Activated T-cell treated with anti-CD3 and anti-CD28 coated beads, Interleukin-2, amount 50 U/mL, for 72 hours (primary cell): ENCODE data around the gene EIF4A3. TPM values are rescaled to one million over a fixed set of nuclear protein-coding genes. Genes with fewer than 3 reads are reported as not detected.
A peak's percentile ranks its signal among the peaks of the same experiment; 100 is the strongest.

Source experiments
- ATAC-seq, 2 donors: fragments of 150-1000 bp; cut with Tn5 transposase; replicated peaks in 1 of 2; 2 replicates each; pipeline ENCODE4 v1.10.0; 2021; ENCODE audit warnings: moderate library complexity in 2 of 2, mild to moderate bottlenecking in 1 of 2
- DNase-seq, 2 donors: peaks; one replicate each; pipeline ENCODE4 v3.0.0; 2021 to 2022; ENCODE audit warnings: mixed read lengths in 1 of 2
- H3K27ac Mint-ChIP-seq: one replicate; pipeline ENCODE4 v1.8.0; 2022; ENCODE audit warnings: mild to moderate bottlenecking, moderate library complexity, mixed read lengths
- H3K27me3 Mint-ChIP-seq: one replicate; pipeline ENCODE4 v1.8.0; 2022; ENCODE audit warnings: low read depth, mixed read lengths
- H3K36me3 Mint-ChIP-seq, 2 donors: one replicate each; pipeline ENCODE4 v1.8.0; 2022; ENCODE audit warnings: mixed read lengths in 2 of 2, mild to moderate bottlenecking in 1 of 2; ENCODE audit not compliant: insufficient read depth in 2 of 2
- H3K4me1 Mint-ChIP-seq: one replicate; pipeline ENCODE4 v1.8.0; 2022; ENCODE audit warnings: low read depth, mixed read lengths
- H3K4me3 Mint-ChIP-seq, 2 donors: one replicate each; pipeline ENCODE4 v1.8.0; 2022; ENCODE audit warnings: mild to moderate bottlenecking in 2 of 2, mixed read lengths in 2 of 2, moderate library complexity in 2 of 2
- H3K9me3 Mint-ChIP-seq, 2 donors: one replicate each; pipeline ENCODE4 v1.8.0; 2022; ENCODE audit warnings: mixed read lengths in 2 of 2
- total RNA-seq, 2 donors: library from RNA; stranded (reverse); gene quantifications; one replicate each; pipeline ENCODE4 v1.2.3, GENCODE V29; 2022

The EIF4A3 gene
- total RNA-seq, 2 donors from 2014 or later, result 91.8 to 104 TPM

DNA sequence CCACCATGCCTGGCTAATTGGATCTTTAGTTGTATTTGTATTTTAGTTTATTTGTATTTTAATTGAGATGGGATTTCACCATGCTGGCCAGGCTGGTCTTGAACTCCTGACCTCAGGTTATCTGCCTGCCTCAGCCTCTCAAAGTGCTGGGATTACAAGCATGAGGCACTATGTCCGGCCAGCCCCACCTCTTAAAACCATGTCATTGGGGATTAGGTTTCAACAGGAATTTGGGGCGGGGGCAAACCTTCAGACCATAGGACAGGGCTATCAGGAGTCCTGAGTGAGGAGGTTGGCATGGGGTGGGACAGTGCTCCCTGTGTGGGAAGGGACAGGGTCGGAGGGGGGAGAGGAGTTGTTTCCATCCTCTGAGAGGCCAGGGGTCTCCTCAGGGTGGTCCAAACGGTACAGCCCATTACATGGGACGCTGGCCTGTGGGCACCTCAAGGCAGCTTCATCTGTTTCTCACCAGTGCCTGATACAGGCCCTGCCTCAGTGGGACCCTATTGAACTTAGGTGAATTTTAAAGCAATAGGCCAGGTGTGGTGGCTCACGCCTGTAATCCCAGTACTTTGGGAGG is 23.9 kb downstream of the EIF4A3 start:
- ATAC-seq (no peak), DNase-seq (no peak)
- no peaks in the 10 kb centered on the region for H3K4me1 Mint-ChIP-seq
- H3K4me3 Mint-ChIP-seq, result no peak overlapping the region
- H3K36me3 Mint-ChIP-seq, result no peaks in the 10 kb centered on the region
- no peaks in the 10 kb centered on the region for H3K9me3 Mint-ChIP-seq
- no peak overlapping the region for H3K27ac Mint-ChIP-seq
- H3K27me3 Mint-ChIP-seq, result no peaks in the 10 kb centered on the region

- no peak for DNase-seq
- Mint-ChIP-seq H3K36me3 (no peaks in the 10 kb centered on the region), H3K27ac (no peak overlapping the region), H3K9me3 (no peaks in the 10 kb centered on the region), H3K4me1 (no peaks in the 10 kb centered on the region), H3K4me3 (no peak overlapping the region), H3K27me3 (no peaks in the 10 kb centered on the region)
- ATAC-seq, result no peak
Observed at GRCh38 chr17:80122026-80122575, 24.8 kb downstream of the EIF4A3 start.

- H3K36me3 Mint-ChIP-seq, result peaks cover 3% of the 10 kb centered on the region in 2 donors
- no peak overlapping the region for H3K27ac Mint-ChIP-seq
- DNase-seq (no peak), ATAC-seq (no peak)
- no peaks in the 10 kb centered on the region for H3K27me3 Mint-ChIP-seq
- H3K4me1 Mint-ChIP-seq, result no peaks in the 10 kb centered on the region
- H3K9me3 Mint-ChIP-seq, result peaks cover 0 to 2% of the 10 kb centered on the region in 2 donors
- no peak overlapping the region for H3K4me3 Mint-ChIP-seq
Observed at GRCh38 chr17:80119839-80120238, 27.1 kb downstream of the EIF4A3 start.

DNA sequence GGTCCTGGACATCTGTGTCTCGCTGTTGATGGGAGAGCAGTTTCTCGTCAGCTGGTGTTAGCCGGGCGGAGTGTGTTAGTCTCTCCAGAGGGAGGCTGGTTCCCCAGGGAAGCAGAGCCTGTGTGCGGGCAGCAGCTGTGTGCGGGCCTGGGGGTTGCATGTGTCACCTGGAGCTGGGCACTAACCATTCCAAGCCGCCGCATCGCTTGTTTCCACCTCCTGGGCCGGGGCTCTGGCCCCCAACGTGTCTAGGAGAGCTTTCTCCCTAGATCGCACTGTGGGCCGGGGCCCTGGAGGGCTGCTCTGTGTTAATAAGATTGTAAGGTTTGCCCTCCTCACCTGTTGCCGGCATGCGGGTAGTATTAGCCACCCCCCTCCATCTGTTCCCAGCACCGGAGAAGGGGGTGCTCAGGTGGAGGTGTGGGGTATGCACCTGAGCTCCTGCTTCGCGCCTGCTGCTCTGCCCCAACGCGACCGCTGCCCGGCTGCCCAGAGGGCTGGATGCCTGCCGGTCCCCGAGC is 27.6 kb downstream of the EIF4A3 start:
- no peaks in the 10 kb centered on the region for H3K27me3 Mint-ChIP-seq
- peaks cover 3% of the 10 kb centered on the region in 2 donors for H3K36me3 Mint-ChIP-seq
- DNase-seq (no peak), ATAC-seq (no peak)
- H3K27ac Mint-ChIP-seq, result no peak overlapping the region
- H3K4me3 Mint-ChIP-seq, result no peak overlapping the region
- H3K4me1 Mint-ChIP-seq, result no peaks in the 10 kb centered on the region
- peaks cover 0 to 2% of the 10 kb centered on the region in 2 donors for H3K9me3 Mint-ChIP-seq

DNA sequence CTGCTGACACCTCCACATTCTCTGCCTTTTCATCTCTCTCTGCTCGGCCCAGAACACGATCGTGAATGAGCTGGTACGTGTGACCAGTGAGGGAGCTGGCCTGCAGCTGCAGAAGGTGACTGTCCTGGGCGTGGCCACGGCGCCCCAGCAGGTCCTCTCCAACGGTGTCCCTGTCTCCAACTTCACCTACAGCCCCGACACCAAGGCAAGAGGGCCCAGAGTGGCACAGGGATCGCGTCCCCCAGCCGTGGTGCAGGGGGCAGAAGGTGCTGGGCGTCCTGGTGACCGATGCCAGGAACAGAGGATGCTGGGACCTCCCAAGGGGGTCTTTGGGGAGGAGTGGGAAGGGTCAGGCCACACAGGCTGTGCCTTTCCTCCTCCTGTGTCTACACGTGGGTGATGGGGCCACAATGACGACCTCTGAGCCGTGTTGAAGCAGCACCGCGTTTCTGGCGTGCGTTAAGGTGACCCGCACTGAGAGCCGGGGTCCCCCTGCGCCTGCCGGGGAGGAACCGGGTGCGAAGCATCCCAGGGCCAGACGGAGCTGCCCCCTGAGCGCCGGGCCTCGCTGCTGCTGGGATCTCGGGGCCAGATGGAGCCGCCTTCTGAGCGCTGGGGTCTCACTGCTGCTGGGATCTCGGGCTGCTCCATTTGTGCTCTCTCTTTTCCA is 28.2 kb downstream of the EIF4A3 start:
- H3K4me3 Mint-ChIP-seq, result no peak overlapping the region
- no peaks in the 10 kb centered on the region for H3K4me1 Mint-ChIP-seq
- DNase-seq (no peak), ATAC-seq (no peak)
- H3K36me3 Mint-ChIP-seq, result peaks cover 3 to 4% of the 10 kb centered on the region in 2 donors
- H3K27me3 Mint-ChIP-seq, result no peaks in the 10 kb centered on the region
- no peak overlapping the region for H3K27ac Mint-ChIP-seq
- H3K9me3 Mint-ChIP-seq, result peaks cover 0 to 2% of the 10 kb centered on the region in 2 donors

DNA sequence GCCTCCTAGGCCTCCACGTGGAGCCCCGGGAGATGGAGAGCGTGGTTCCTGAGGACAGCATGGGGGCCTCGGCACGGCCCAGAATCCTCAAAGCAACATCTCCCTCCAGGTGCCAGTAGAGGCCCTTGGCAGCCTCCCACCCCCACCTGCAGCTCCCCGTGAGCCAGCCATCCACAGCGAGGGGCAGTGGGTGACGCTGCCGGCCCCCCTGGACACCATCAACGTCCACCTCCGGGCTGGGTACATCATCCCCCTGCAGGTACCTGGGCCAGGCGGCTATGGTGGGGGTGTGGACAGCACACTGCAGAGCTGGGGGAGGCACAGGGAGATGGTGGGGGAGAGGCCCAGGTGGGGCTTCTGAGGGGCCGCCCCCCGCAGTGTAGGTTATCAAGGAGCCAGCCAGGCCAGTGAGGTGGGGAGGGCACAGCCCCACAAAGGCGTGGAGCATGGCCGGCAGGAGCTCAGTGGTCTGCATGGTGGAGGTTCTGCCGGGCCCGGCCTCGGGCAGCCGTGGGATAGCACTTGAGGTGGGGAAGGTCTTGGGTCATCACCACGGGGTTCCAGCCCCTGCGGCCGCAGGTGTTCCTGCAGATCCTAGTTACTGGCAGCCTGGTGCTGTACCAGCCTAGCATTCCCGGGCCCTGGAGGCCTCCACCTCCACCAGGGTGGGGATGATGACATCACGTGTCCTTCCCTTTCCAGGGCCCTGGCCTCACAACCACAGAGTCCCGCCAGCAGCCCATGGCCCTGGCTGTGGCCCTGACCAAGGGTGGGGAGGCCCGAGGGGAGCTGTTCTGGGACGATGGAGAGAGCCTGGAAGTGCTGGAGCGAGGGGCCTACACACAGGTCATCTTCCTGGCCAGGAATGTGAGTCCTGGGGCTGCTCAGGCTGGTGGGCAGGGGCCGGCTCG is 29.2 kb downstream of the EIF4A3 start:
- DNase-seq (no peak), ATAC-seq (no peak)
- Mint-ChIP-seq H3K36me3 (peaks cover 3 to 4% of the 10 kb centered on the region in 2 donors), H3K27me3 (no peaks in the 10 kb centered on the region), H3K4me1 (no peaks in the 10 kb centered on the region), H3K4me3 (no peak overlapping the region), H3K27ac (no peak overlapping the region), H3K9me3 (peaks cover 0 to 2% of the 10 kb centered on the region in 2 donors)

- H3K9me3 Mint-ChIP-seq, result peaks cover 0 to 2% of the 10 kb centered on the region in 2 donors
Observed at GRCh38 chr17:80116921-80117380, 30.0 kb downstream of the EIF4A3 start.

DNA sequence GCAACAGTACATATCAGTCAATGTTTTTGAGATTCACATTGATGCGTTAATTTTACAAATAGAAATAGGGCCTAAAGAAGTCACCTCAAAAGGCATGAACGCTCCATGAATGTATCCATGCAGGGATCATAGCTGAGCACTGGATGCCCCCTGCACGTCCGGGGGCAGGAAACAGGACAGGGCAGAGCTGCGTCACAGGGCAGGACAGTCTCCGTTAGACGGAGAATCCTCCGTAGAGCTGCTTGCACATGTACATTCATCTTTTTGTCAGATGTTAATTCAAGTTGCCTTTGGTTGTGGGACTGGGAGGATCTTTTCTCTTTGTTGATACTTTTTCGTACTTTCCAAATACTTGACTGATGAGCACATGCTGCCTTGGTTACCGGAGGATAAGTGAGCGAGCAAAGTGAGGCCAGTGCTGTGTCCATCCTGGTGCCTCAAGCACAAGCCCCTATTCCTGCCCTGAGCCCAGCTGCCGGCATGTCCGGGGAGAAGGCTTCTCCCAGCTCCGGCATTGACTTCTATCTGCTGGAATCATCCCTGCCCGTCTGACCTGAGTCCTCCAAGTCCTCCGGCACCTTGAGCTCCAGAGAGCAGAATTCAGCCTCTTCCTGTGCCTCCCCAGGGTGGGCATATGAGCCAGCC is 30.5 kb downstream of the EIF4A3 start:
- H3K27me3 Mint-ChIP-seq, result no peaks in the 10 kb centered on the region
- DNase-seq (no peak), ATAC-seq (no peak)
- H3K9me3 Mint-ChIP-seq, result peaks cover 0 to 2% of the 10 kb centered on the region in 2 donors
- no peak overlapping the region for H3K4me3 Mint-ChIP-seq
- H3K36me3 Mint-ChIP-seq, result peaks cover 3 to 4% of the 10 kb centered on the region in 2 donors
- H3K27ac Mint-ChIP-seq, result no peak overlapping the region
- H3K4me1 Mint-ChIP-seq, result no peaks in the 10 kb centered on the region

More at GRCh38 chr17:80116921-80117380, 30.0 kb downstream of the EIF4A3 start:
- Mint-ChIP-seq H3K36me3 (peaks cover 3 to 4% of the 10 kb centered on the region in 2 donors), H3K4me3 (no peak overlapping the region), H3K27me3 (no peaks in the 10 kb centered on the region), H3K4me1 (no peaks in the 10 kb centered on the region), H3K27ac (no peak overlapping the region)
- no peak for ATAC-seq
- no peak for DNase-seq

DNA sequence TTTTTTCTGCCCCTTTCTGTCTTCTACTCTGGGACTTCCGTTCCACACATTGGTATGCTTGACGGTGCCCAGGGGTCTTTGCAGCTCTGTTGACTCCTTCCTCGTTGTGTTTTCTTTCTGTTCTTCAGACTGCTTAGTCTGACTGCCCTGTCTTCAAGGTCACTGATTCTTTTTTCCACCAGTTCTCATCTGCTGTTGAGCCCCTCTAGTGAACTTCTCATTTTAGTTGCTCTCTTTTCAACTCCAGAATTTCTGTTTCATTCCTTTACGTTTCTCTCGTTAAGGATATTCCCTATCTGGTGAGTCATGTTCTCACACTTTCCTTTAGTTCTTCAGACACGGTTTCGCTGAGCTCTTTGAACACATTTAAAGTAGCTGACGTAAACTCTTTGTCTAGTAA is 31.8 kb downstream of the EIF4A3 start:
- H3K36me3 Mint-ChIP-seq, result peaks cover 3 to 4% of the 10 kb centered on the region in 2 donors

GRCh38 chr17:80114758-80115157 is 32.2 kb downstream of the EIF4A3 start:
- H3K36me3 Mint-ChIP-seq, result peaks cover 3 to 4% of the 10 kb centered on the region in 2 donors
- no peak overlapping the region for H3K4me3 Mint-ChIP-seq
- no peaks in the 10 kb centered on the region for H3K4me1 Mint-ChIP-seq
- no peak for ATAC-seq
- H3K27me3 Mint-ChIP-seq, result no peaks in the 10 kb centered on the region
- H3K27ac Mint-ChIP-seq, result no peak overlapping the region
- H3K9me3 Mint-ChIP-seq, result peaks cover 0 to 2% of the 10 kb centered on the region in 2 donors
- DNase-seq, result no peak

More for the DNA sequence above, 31.8 kb downstream of the EIF4A3 start:
- ATAC-seq (no peak), DNase-seq (no peak)
- peaks cover 0 to 2% of the 10 kb centered on the region in 2 donors for H3K9me3 Mint-ChIP-seq
- no peak overlapping the region for H3K4me3 Mint-ChIP-seq
- H3K27me3 Mint-ChIP-seq, result no peaks in the 10 kb centered on the region
- H3K27ac Mint-ChIP-seq, result peak overlapping the region; percentile 11
- no peaks in the 10 kb centered on the region for H3K4me1 Mint-ChIP-seq

DNA sequence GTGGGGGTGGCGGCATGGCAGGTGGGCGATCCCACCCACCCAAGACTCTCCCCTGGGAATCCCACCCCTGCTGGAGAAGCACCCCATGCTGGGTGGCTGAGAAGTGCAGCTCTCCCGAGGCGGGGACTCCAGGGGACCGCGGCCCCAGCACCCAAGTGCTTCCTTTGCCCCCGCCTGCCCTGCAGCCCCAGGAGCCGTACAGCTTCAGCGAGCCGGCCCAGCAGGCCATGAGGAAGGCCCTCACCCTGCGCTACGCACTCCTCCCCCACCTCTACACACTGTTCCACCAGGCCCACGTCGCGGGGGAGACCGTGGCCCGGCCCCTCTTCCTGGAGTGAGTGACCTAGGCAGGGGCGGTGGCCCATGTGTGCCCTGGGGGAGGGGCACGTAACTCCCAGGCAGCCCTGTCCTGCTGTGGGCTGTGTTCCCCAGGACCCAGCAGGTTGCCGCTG is 33.9 kb downstream of the EIF4A3 start:
- peaks cover 0 to 2% of the 10 kb centered on the region in 2 donors for H3K9me3 Mint-ChIP-seq
- ATAC-seq (no peak), DNase-seq (no peak)
- no peaks in the 10 kb centered on the region for H3K27me3 Mint-ChIP-seq
- peaks cover 3 to 4% of the 10 kb centered on the region in 2 donors for H3K36me3 Mint-ChIP-seq
- no peak overlapping the region for H3K4me3 Mint-ChIP-seq
- no peak overlapping the region for H3K27ac Mint-ChIP-seq
- no peaks in the 10 kb centered on the region for H3K4me1 Mint-ChIP-seq

- H3K27ac Mint-ChIP-seq, result no peak overlapping the region
- peaks cover 3 to 4% of the 10 kb centered on the region in 2 donors for H3K36me3 Mint-ChIP-seq
- H3K4me3 Mint-ChIP-seq, result no peak overlapping the region
- no peaks in the 10 kb centered on the region for H3K4me1 Mint-ChIP-seq
- H3K27me3 Mint-ChIP-seq, result no peaks in the 10 kb centered on the region
- ATAC-seq, result no peak
- DNase-seq, result no peak
- peaks cover 0 to 2% of the 10 kb centered on the region in 2 donors for H3K9me3 Mint-ChIP-seq
Observed at GRCh38 chr17:80112471-80113032, 34.4 kb downstream of the EIF4A3 start.
